Measurements from ENCODE around the gene RALGAPA2. TPM values are rescaled to one million over a fixed set of nuclear protein-coding genes. Genes with fewer than 3 reads are reported as not detected.

The RALGAPA2 gene
- total RNA-seq, 3 donors from 2014 or later, result 34.6 to 74.1 (median 46.0) TPM

DNA sequence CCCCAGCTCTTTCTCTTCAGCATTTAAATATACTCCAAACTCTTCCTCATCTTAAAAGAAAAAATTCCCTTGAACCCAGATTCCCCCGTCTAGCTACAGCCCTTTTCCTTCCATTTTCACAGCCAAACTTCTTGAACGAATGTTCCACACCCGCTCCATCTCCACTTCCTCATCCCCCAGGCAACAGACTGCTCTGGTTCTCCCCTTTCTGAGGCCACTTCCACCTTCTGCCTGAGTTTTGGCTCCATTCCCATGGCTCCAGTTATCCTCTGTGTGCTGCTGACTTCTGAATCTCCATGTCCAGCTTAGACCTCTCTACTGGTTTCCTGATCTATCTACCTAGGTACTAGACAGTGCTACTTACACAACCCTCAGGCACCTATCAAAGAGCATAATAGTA, 106.4 kb downstream of the RALGAPA2 start:
- no peak overlapping the region for H3K27ac ChIP-seq

DNA sequence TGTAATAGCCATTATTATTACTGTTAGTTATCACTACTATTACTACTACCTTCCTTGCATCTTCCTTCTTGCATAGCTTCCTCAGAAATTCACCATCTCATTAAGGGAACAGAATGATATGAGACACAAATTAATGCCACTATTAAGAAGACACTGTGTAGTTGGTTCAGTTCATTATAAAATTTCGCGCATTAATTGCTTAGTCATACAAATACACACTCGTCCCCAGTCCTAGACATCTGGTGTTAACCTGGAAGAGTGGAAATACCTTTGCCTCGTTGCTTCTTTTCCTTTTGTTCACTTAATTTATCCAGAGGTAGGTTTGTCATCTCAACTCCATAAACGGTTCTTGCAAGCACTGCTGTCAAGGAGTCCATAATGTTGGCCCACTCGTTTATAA, 107.5 kb downstream of the RALGAPA2 start:
- H3K4me1 ChIP-seq, result no peaks in the 10 kb centered on the region
- no peaks in the 10 kb centered on the region for H3K27me3 ChIP-seq
- no peak for TF ChIP-seq POLR2A (IDR thresholded peaks at IDR 0.05)
- TF ChIP-seq, protein P1, sequence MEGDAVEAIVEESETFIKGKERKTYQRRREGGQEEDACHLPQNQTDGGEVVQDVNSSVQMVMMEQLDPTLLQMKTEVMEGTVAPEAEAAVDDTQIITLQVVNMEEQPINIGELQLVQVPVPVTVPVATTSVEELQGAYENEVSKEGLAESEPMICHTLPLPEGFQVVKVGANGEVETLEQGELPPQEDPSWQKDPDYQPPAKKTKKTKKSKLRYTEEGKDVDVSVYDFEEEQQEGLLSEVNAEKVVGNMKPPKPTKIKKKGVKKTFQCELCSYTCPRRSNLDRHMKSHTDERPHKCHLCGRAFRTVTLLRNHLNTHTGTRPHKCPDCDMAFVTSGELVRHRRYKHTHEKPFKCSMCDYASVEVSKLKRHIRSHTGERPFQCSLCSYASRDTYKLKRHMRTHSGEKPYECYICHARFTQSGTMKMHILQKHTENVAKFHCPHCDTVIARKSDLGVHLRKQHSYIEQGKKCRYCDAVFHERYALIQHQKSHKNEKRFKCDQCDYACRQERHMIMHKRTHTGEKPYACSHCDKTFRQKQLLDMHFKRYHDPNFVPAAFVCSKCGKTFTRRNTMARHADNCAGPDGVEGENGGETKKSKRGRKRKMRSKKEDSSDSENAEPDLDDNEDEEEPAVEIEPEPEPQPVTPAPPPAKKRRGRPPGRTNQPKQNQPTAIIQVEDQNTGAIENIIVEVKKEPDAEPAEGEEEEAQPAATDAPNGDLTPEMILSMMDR (IDR thresholded peaks at IDR 0.05), result no peak
- no peaks in the 10 kb centered on the region for H3K9me3 ChIP-seq
- no peak overlapping the region for H3K4me3 ChIP-seq
- intact Hi-C loops (cut with DNase I; ENCODE audit: low total_unique reads), result no loop called here
- no peak overlapping the region for H3K27ac ChIP-seq
- no peak for DNase-seq (ENCODE audit: low spot score in 2 of 2)
- H3K36me3 ChIP-seq, result no peaks in the 10 kb centered on the region

More for the DNA sequence above, 106.4 kb downstream of the RALGAPA2 start:
- Histone ChIP-seq H3K4me3 (no peak overlapping the region), H3K4me1 (no peaks in the 10 kb centered on the region), H3K36me3 (no peaks in the 10 kb centered on the region), H3K9me3 (no peaks in the 10 kb centered on the region), H3K27me3 (no peaks in the 10 kb centered on the region)
- intact Hi-C loops (cut with DNase I; ENCODE audit: low total_unique reads), result no loop called here
- DNase-seq (ENCODE audit: low spot score in 2 of 2), result no peak
- no peak for TF ChIP-seq POLR2A (IDR thresholded peaks at IDR 0.05)
- TF ChIP-seq, protein P1 (IDR thresholded peaks at IDR 0.05), result no peak
- TF ChIP-seq POLR2AphosphoS5 (IDR thresholded peaks at IDR 0.05), result no peak

DNA sequence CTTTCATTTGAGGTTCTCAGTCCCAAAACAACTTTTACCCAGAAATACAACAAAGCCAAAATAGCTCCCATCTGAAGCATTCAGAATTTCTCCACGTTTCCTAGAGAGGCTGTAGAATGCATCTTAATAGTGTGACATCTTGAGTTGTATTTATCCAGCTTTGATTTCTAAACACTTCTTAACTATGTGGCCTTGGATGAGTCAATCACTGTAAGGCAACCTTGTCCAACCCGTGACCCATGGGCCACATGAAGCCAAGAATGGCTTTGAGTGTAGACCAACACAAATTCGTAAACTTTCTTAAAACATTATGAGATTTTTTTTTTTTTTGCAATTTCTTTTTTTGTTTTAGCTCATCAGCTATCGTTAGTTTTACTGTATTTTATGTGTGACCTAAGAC, 108.1 kb downstream of the RALGAPA2 start:
- TF ChIP-seq POLR2A (IDR thresholded peaks at IDR 0.05), result no peak
- TF ChIP-seq, protein P1 (IDR thresholded peaks at IDR 0.05), result no peak
- no peaks in the 10 kb centered on the region for H3K4me1 ChIP-seq
- H3K4me3 ChIP-seq, result no peak overlapping the region
- DNase-seq (ENCODE audit: low spot score in 2 of 2), result no peak
- no peaks in the 10 kb centered on the region for H3K27me3 ChIP-seq
- H3K9me3 ChIP-seq, result no peaks in the 10 kb centered on the region
- no peaks in the 10 kb centered on the region for H3K36me3 ChIP-seq
- H3K27ac ChIP-seq, result no peak overlapping the region
- intact Hi-C loops (cut with DNase I; ENCODE audit: low total_unique reads), result no loop called here

- Histone ChIP-seq H3K4me1 (no peaks in the 10 kb centered on the region), H3K4me3 (no peak overlapping the region), H3K27me3 (no peaks in the 10 kb centered on the region), H3K36me3 (no peaks in the 10 kb centered on the region), H3K9me3 (no peaks in the 10 kb centered on the region), H3K27ac (no peak overlapping the region)
- intact Hi-C loops (cut with DNase I; ENCODE audit: low total_unique reads), result no loop called here
- DNase-seq (ENCODE audit: low spot score in 2 of 2), result no peak
- no peak for TF ChIP-seq POLR2A (IDR thresholded peaks at IDR 0.05)
- TF ChIP-seq, protein P1 (IDR thresholded peaks at IDR 0.05), result no peak
- TF ChIP-seq POLR2AphosphoS5 (IDR thresholded peaks at IDR 0.05), result no peak
These were observed 109.0 kb downstream of the RALGAPA2 start for GRCh38 chr20:20603339-20603990.

- H3K27ac ChIP-seq, result no peak overlapping the region
- DNase-seq (ENCODE audit: low spot score in 2 of 2), result no peak
- no peaks in the 10 kb centered on the region for H3K4me1 ChIP-seq
- H3K27me3 ChIP-seq, result no peaks in the 10 kb centered on the region
- H3K9me3 ChIP-seq, result no peaks in the 10 kb centered on the region
- TF ChIP-seq POLR2A (IDR thresholded peaks at IDR 0.05) (no peak), POLR2AphosphoS5 (IDR thresholded peaks at IDR 0.05) (no peak)
- TF ChIP-seq, protein P1 (IDR thresholded peaks at IDR 0.05), result no peak
- intact Hi-C loops (cut with DNase I; ENCODE audit: low total_unique reads), result no loop called here
- no peaks in the 10 kb centered on the region for H3K36me3 ChIP-seq
- H3K4me3 ChIP-seq, result no peak overlapping the region
These were observed 114.5 kb downstream of the RALGAPA2 start for GRCh38 chr20:20597966-20598365.

Measured in breast epithelium (tissue), 4 donors.